KG1 (cell line): Measurements from ENCODE around the gene OSBPL10.

ENCODE experiments used
- DNase-seq: peaks from one replicate; lab custom pipeline; 2025; lab: John Stamatoyannopoulos, UW

The OSBPL10 gene

GRCh38 chr3:31922962-31923361, 58.1 kb downstream of the OSBPL10 start:
- no peak for DNase-seq

GRCh38 chr3:31921837-31922236, 59.2 kb downstream of the OSBPL10 start:
- no peak for DNase-seq

GRCh38 chr3:31920310-31920709, 60.8 kb downstream of the OSBPL10 start:
- no peak for DNase-seq

GRCh38 chr3:31919528-31919927, 61.5 kb downstream of the OSBPL10 start:
- no peak for DNase-seq

- DNase-seq, result no peak
Measured at GRCh38 chr3:31918179-31919150, 62.6 kb downstream of the OSBPL10 start.

- no peak for DNase-seq
Measured at GRCh38 chr3:31917303-31918005, 63.6 kb downstream of the OSBPL10 start.

- DNase-seq, result no peak
Measured at GRCh38 chr3:31911643-31912042, 69.4 kb downstream of the OSBPL10 start.

GRCh38 chr3:31911124-31911523, 69.9 kb downstream of the OSBPL10 start:
- DNase-seq, result no peak

GRCh38 chr3:31909455-31909854, 71.6 kb downstream of the OSBPL10 start:
- no peak for DNase-seq

GRCh38 chr3:31908391-31909097, 72.5 kb downstream of the OSBPL10 start:
- DNase-seq, result no peak

- no peak for DNase-seq
Measured at GRCh38 chr3:31906182-31906581, 74.9 kb downstream of the OSBPL10 start.

GRCh38 chr3:31903686-31904431, 77.2 kb downstream of the OSBPL10 start:
- no peak for DNase-seq

GRCh38 chr3:31900583-31900982, 80.5 kb downstream of the OSBPL10 start:
- no peak for DNase-seq

- DNase-seq, result no peak
Measured at GRCh38 chr3:31896648-31897433, 84.2 kb downstream of the OSBPL10 start.

GRCh38 chr3:31896026-31896425, 85.0 kb downstream of the OSBPL10 start:
- DNase-seq, result no peak

- DNase-seq, result no peak
Measured at GRCh38 chr3:31895471-31895870, 85.6 kb downstream of the OSBPL10 start.

GRCh38 chr3:31892916-31893573, 88.0 kb downstream of the OSBPL10 start:
- DNase-seq, result no peak

GRCh38 chr3:31892500-31892899, 88.6 kb downstream of the OSBPL10 start:
- no peak for DNase-seq

- DNase-seq, result no peak
Measured at GRCh38 chr3:31891876-31892455, 89.1 kb downstream of the OSBPL10 start.
